Eye (tissue), 1 donor: ENCODE measurements around the gene NKIRAS2.

Experiments
- DNase-seq: peaks from one replicate; pipeline ENCODE4 v3.0.0-alpha.2; 2015

The NKIRAS2 gene

GRCh38 chr17:42019509-42020404 is at the start of gene NKIRAS2:
Gene NKIRAS2, plus strand, starts transcription at chr17:42020090. Its CDS starts 1,488 bp downstream, at chr17:42021578.
- peak; percentile 94 for DNase-seq

- DNase-seq: no peak
Measured at GRCh38 chr17:41970901-41971331, 49.0 kb upstream of the NKIRAS2 start.

- DNase-seq: no peak
Measured at GRCh38 chr17:41971721-41972523, 48.0 kb upstream of the NKIRAS2 start.

GRCh38 chr17:41972571-41973407 is 47.1 kb upstream of the NKIRAS2 start:
- no peak for DNase-seq

GRCh38 chr17:41973408-41973811 is 46.5 kb upstream of the NKIRAS2 start:
- no peak for DNase-seq

- DNase-seq: no peak
Measured at GRCh38 chr17:41974031-41974430, 45.9 kb upstream of the NKIRAS2 start.

- DNase-seq: no peak
Measured at GRCh38 chr17:41974658-41975057, 45.2 kb upstream of the NKIRAS2 start.

GRCh38 chr17:41975099-41976083 is 44.5 kb upstream of the NKIRAS2 start:
- DNase-seq: no peak

GRCh38 chr17:41976142-41976768 is 43.6 kb upstream of the NKIRAS2 start:
- no peak for DNase-seq

GRCh38 chr17:41977991-41978390 is 41.9 kb upstream of the NKIRAS2 start:
- DNase-seq: no peak

- DNase-seq: no peak
Measured at GRCh38 chr17:41982026-41982760, 37.7 kb upstream of the NKIRAS2 start.

GRCh38 chr17:41984454-41984853 is 35.4 kb upstream of the NKIRAS2 start:
- no peak for DNase-seq

GRCh38 chr17:41985919-41986318 is 34.0 kb upstream of the NKIRAS2 start:
- DNase-seq: no peak

- no peak for DNase-seq
Measured at GRCh38 chr17:41986634-41987033, 33.3 kb upstream of the NKIRAS2 start.

GRCh38 chr17:41987642-41988041 is 32.2 kb upstream of the NKIRAS2 start:
- no peak for DNase-seq

GRCh38 chr17:41988418-41988817 is 31.5 kb upstream of the NKIRAS2 start:
- DNase-seq: no peak

GRCh38 chr17:41989702-41990419 is 30.0 kb upstream of the NKIRAS2 start:
- DNase-seq: no peak

GRCh38 chr17:41992576-41992975 is 27.3 kb upstream of the NKIRAS2 start:
- peak; percentile 25 for DNase-seq

- no peak for DNase-seq
Measured at GRCh38 chr17:41996855-41997164, 23.1 kb upstream of the NKIRAS2 start.

- no peak for DNase-seq
Measured at GRCh38 chr17:41998497-41998896, 21.4 kb upstream of the NKIRAS2 start.
